Measurements from ENCODE around the gene CAPS2. TPM values are rescaled to one million over a fixed set of nuclear protein-coding genes. Genes with fewer than 3 reads are reported as not detected.

CAPS2 gene
- total and polyA plus RNA-seq, 2 donors (not counting 3 experiments of a cell fraction or from before 2014, with no cell fraction given) = 0.61 to 1.7 TPM

DNA sequence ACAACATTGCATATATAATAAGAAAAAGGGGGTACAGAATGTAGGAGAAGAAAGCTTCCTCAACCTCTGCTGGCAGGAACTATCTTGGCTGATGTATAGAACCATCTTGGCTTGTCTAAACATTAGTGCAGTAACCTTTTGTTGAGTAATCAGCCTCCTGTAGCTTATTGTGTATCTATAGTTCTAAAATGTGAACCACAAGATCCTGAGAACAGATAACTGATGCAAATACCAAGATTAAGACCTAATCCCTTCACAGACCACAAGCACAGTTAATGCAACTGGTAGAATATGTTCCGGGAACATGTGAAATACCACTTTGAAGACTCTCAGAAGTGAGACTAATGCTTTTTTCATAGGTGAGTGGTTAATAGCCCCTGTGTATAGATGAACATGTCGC is 69.8 kb downstream of the CAPS2 start:
- FAIRE-seq (no peak), DNase-seq (ENCODE audit: low read depth, low spot score) (no peak)
- no peak overlapping the region for H3K4me3 ChIP-seq (replicated peaks in 1 of 3; ENCODE audit: insufficient read depth in 1 of 3, low read depth in 1 of 3, low read length in 3 of 3)
- no peak overlapping the region for H2AFZ ChIP-seq (ENCODE audit: low read depth, low read length)
- no peak overlapping the region for H3K9ac ChIP-seq (replicated peaks; ENCODE audit: extremely low read depth, insufficient read depth, low read length)
- H4K20me1 ChIP-seq (replicated peaks; ENCODE audit: control insufficient read depth, extremely low read depth, insufficient read depth, low read length) = no peaks in the 10 kb centered on the region
- no TSS peak for BruUV-seq (replicated peaks)
- H3K9me1 ChIP-seq (replicated peaks; ENCODE audit: control insufficient read depth, extremely low read depth, insufficient read depth, low read length) = no peaks in the 10 kb centered on the region
- H3K27ac ChIP-seq (ENCODE audit: insufficient read depth, low read depth, low read length) = no peak overlapping the region
- H3K27me3 ChIP-seq (ENCODE audit: control insufficient read depth in 2 of 2, insufficient read depth in 2 of 2, low read length in 2 of 2) = no peaks in the 10 kb centered on the region
- no peaks in the 10 kb centered on the region for H3K4me1 ChIP-seq (ENCODE audit: control insufficient read depth, extremely low read depth, insufficient read depth, low read length)
- ChIA-PET POLR2A (no interaction called here), CTCF (no interaction called here)
- dilution Hi-C loops (cut with MboI; ENCODE audit: extremely low pct_ligation_motif_present, low sequenced_read_pairs) = no loop called here
- H3K36me3 ChIP-seq (ENCODE audit: control insufficient read depth in 2 of 2, extremely low read depth in 1 of 2, insufficient read depth in 2 of 2, low read length in 2 of 2) = no peaks in the 10 kb centered on the region
- no peaks in the 10 kb centered on the region for H3K79me2 ChIP-seq (ENCODE audit: control insufficient read depth, insufficient read depth, low read length)
- H3K4me2 ChIP-seq (ENCODE audit: insufficient read depth, low read length) = no peak overlapping the region
- intact Hi-C loops (cut with micrococcal nuclease) = no loop called here
- TF ChIP-seq MYC (IDR thresholded peaks at IDR 0.05; ENCODE audit: low read depth, low read length) = no peak
- TF ChIP-seq JUN (IDR thresholded peaks at IDR 0.05; ENCODE audit: borderline replicate concordance, insufficient read depth, insufficient read length, low read depth) = no peak
- TF ChIP-seq, protein P1, sequence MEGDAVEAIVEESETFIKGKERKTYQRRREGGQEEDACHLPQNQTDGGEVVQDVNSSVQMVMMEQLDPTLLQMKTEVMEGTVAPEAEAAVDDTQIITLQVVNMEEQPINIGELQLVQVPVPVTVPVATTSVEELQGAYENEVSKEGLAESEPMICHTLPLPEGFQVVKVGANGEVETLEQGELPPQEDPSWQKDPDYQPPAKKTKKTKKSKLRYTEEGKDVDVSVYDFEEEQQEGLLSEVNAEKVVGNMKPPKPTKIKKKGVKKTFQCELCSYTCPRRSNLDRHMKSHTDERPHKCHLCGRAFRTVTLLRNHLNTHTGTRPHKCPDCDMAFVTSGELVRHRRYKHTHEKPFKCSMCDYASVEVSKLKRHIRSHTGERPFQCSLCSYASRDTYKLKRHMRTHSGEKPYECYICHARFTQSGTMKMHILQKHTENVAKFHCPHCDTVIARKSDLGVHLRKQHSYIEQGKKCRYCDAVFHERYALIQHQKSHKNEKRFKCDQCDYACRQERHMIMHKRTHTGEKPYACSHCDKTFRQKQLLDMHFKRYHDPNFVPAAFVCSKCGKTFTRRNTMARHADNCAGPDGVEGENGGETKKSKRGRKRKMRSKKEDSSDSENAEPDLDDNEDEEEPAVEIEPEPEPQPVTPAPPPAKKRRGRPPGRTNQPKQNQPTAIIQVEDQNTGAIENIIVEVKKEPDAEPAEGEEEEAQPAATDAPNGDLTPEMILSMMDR (IDR thresholded peaks at IDR 0.05; ENCODE audit: extremely low read depth in 1 of 2, insufficient read depth in 1 of 2, low read depth in 1 of 2, low read length in 2 of 2) = no peak
- no peak for TF ChIP-seq POLR2AphosphoS5 (IDR thresholded peaks at IDR 0.05; ENCODE audit: insufficient read depth, low read depth, low read length)
- TF ChIP-seq, protein P2, sequence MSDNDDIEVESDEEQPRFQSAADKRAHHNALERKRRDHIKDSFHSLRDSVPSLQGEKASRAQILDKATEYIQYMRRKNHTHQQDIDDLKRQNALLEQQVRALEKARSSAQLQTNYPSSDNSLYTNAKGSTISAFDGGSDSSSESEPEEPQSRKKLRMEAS (IDR thresholded peaks at IDR 0.05; ENCODE audit: insufficient read depth, insufficient read length) = no peak
- TF ChIP-seq POLR2A (IDR thresholded peaks at IDR 0.05; ENCODE audit: low read depth, low read length) = no peak
- no peak for TF ChIP-seq EZH2 (IDR thresholded peaks at IDR 0.05; ENCODE audit: borderline replicate concordance, low read depth, low read length, severe bottlenecking)
- no peak for TF ChIP-seq GATA2 (IDR thresholded peaks at IDR 0.05; ENCODE audit: insufficient read depth, insufficient read length, low read depth, low read length)
- no peaks in the 10 kb centered on the region for H3K9me3 ChIP-seq (replicated peaks; ENCODE audit: control insufficient read depth, insufficient read depth, low read length)
